Fibroblast of gingiva (primary cell): ENCODE measurements around the gene BOC.
"Not testable (repeated sequence)": the region's sequence is repeated elsewhere in the genome, so short reads cannot be mapped to it uniquely, and the experiment has no call there.

Source experiments
- DNase-seq: peaks from one replicate; pipeline ENCODE4 v3.0.0-alpha.2; 2011; ENCODE audit warnings: low read depth

BOC gene, protein sequence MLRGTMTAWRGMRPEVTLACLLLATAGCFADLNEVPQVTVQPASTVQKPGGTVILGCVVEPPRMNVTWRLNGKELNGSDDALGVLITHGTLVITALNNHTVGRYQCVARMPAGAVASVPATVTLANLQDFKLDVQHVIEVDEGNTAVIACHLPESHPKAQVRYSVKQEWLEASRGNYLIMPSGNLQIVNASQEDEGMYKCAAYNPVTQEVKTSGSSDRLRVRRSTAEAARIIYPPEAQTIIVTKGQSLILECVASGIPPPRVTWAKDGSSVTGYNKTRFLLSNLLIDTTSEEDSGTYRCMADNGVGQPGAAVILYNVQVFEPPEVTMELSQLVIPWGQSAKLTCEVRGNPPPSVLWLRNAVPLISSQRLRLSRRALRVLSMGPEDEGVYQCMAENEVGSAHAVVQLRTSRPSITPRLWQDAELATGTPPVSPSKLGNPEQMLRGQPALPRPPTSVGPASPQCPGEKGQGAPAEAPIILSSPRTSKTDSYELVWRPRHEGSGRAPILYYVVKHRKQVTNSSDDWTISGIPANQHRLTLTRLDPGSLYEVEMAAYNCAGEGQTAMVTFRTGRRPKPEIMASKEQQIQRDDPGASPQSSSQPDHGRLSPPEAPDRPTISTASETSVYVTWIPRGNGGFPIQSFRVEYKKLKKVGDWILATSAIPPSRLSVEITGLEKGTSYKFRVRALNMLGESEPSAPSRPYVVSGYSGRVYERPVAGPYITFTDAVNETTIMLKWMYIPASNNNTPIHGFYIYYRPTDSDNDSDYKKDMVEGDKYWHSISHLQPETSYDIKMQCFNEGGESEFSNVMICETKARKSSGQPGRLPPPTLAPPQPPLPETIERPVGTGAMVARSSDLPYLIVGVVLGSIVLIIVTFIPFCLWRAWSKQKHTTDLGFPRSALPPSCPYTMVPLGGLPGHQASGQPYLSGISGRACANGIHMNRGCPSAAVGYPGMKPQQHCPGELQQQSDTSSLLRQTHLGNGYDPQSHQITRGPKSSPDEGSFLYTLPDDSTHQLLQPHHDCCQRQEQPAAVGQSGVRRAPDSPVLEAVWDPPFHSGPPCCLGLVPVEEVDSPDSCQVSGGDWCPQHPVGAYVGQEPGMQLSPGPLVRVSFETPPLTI

GRCh38 chr3:113211330-113212149 lies at the start of gene BOC:
TSS of gene BOC (plus strand) at chr3:113211557. CDS start at chr3:113249803, 38,246 bp downstream.
- peak; percentile 50 for DNase-seq

- no peak for DNase-seq
These were observed 49.7 kb upstream of the BOC start for GRCh38 chr3:113161661-113162060.

GRCh38 chr3:113163152-113163551 lies 48.2 kb upstream of the BOC start:
- no peak for DNase-seq

DNA sequence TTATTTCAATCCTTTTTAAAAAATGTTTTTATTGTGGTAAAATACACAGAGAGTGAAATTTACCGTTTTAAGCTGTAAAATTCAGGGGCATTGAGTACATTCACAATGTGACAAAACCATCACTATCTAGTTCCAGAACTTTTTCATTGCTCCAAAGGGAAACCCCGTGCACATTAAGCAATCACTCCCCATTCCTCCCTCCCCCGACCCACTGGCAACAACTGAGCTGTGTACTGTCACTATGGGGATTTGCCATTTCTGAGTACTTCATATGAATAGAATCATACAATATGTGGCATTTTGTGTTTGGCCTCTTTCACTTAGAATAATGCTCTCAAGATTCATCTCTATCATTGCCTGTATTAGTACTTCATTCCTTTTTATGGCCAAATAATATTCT lies 45.5 kb upstream of the BOC start:
- peak; percentile 8 for DNase-seq

DNA sequence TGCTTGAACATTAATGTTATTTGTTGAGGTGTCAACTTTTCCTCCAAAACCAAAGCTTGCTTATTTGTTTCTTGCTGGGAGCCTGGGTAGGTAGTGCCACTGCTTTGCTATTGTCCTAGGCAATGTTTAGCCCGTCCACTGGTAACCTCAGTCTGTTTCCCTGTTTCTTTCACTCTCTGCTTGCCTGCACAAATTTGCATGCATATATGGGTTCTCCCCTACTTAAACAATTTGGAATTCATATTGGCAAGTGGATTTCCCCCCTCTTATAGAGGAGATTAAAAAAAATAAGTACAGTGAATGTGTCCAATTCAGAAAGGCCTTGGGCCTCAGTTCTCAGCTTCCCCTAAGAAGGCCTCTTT lies 45.0 kb upstream of the BOC start:
- DNase-seq, result no peak

DNA sequence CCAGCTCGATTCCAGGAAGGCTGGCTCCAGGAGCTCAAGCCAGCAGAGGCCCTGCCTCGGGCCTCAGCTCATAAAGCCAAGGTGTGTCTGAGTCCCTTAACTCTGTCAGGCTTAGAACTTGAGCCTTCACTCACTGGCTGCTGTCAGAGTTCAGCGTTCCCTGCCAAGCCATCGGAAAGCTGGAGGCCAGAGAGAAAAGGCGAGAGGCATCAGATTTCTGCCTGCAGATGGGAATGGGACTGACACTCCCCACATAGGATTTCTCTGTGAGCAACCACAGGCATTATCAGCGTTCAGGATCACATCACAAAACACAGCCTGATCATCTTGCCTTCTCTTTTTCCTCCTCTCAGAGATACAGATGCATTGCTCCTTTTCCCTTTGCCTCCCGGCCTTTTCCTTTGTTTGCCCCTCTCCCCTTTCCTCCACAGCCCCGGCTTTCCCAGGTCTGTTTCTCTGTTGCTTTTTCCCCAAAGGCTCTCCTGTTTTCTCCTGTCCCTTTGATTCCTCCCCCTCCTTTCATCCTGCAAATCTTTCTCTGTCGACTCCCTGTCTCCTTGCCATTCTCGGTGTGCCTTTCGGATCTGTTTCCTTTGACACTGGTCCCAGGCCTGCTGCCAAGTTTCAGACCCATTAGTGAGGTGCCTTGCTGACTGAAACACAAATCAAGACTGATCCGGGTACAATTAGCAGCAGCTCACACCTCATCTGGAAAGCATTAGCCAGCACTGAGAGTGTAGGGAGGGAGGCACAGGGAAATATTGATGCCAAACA lies 44.5 kb upstream of the BOC start:
- peak; percentile 60 for DNase-seq

- DNase-seq, result no peak
These were observed 43.2 kb upstream of the BOC start for GRCh38 chr3:113167825-113168801.

DNA sequence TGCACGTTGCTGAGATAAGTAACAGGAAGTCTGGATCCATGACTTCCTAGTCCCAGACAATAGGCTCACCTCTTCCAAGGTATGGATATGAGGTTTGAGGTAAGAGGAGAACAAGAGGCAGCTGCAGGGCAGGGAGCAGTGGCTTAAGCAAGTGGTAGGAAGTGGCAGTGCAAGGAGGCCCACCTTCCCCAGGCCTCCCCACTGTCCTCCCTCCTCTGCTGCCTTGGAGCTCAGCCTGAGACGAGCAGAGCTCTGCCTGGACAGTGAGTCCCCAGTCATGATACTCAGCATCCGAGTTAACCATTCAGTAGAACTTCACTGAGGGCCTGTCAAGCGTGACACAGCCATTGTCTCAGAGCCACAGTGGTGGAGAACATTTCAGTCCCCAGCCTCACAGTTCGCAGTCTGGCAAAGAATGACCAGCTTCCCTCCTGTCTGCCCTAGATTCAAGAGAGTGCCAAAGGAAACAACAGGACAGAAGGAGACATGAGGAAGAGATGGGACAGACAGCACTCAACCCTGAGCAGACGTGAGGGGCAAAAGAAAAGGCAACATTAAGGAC lies 41.4 kb upstream of the BOC start:
- DNase-seq, result no peak

DNA sequence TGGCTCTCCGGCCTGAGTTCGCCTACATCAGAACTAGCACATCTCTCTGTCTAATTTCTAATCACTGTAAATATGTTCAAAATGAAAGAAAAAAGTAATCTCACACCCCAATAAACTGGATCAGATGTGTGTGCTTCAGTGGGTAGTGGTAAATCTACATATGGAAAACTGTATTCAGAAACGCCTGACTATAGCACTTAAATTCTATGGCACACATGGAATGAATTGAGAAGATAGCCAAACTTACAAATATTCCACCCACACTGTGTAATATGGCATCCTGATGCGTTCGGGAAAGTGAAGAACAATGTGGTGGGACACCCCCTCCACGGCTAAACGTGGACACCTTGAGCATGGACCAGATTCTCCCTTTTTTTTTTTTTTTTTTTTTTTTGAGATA lies 40.6 kb upstream of the BOC start:
- no peak for DNase-seq

GRCh38 chr3:113171675-113172300 lies 39.6 kb upstream of the BOC start:
- not testable (repeated sequence) for DNase-seq

DNA sequence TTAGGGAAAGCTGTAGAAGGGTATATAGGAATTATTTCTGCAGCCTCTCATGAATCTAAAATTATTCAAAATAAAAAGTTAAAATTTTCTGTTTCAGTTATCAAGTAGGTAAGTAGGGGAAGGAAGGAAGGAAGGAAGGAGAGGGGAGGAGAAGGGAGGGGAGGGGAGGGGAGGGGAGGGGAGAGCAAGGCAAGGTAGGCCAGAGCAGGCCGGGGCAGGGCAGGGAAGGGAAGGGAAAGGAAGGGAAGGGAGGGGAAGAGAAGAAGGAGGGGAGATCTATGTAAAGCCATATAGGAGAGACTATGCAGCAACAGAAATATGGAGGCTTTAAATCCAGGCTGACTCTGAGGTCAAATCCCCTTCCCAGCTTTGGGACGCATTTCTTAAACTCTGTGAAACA lies 38.3 kb upstream of the BOC start:
- DNase-seq, result no peak

- no peak for DNase-seq
These were observed 37.1 kb upstream of the BOC start for GRCh38 chr3:113174304-113174703.

DNA sequence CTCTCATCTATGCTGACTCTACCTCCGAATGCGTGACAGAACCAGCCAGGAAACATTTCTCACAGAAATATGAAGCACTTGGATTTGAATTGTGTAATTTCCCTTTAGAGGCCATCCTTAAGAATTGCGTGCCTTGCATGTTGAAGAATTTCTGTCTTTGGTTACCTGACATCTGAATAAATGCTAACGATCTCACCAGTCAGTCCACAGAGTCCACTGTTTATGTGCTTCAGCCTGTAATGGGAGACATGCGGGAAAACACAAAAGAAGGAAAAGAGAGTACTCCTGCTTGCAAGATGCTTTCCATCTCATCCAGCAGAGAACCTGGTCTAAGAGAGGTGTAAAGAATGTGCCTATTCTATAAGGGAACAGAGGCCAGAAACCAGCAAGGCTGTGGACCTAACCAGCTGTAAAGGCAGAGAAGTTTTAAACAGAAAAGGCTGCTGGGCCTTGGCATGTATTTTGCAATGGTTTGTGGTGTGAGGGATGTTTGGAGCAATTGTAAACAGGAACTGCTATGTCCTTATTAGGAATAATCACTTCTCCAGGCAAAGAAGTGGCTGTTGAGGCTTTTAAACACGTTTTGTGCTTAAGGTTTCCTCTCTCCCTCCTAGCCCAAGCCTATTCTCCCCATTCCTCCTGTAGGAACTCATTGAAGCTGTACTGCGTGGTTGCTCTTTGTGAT lies 36.4 kb upstream of the BOC start:
- DNase-seq, result peak; percentile 41

DNA sequence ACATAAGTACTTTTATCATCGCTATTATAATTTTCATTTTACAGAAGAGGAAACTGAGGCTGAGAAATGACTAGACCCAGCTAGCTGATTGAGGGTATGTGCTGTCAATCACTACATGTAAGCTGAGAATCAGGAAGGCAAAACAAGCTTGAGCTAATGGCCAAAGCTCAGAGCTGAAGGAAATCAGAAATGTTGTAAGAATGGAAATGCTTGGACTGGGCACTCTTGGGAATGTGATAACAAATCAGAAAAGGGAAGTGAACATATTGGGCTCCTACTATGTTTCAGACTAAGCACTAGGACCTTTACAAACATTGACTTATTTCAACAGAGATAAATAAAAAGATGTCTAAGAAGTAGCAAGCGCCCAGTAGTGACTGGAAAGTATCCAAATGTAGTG lies 33.8 kb upstream of the BOC start:
- DNase-seq, result no peak

DNA sequence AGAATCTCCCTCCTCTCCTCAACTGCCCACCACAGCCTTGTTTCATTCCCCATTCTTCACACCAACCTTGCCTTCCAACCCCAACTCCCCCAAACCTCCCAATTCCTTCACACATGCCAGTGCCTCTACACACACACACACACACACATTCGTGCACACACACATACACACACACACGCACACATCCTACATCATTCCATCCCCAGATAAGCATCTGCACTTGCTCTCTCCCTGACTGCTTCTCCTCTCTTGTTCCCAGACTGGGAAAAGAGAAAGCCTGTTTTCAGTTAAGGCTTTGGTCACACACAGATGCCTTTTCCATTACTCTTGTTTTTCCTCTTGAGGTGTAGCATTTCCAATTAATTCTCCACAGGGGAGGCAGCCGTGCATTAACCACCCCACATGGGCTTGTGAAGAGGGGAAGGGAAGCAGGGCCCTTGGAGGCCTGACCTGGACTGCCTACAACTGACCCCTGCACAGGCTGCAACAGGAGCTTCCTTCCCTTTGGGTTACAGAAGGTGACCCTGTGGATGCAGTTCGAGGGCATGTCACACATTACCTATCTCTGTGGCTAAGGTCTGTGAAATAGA lies 32.0 kb upstream of the BOC start:
- DNase-seq, result no peak

GRCh38 chr3:113183748-113184661 lies 27.4 kb upstream of the BOC start:
- DNase-seq, result no peak
